Activated CD8-positive, alpha-beta memory T cell treated with anti-CD3 and anti-CD28 coated beads for 24 hours (primary cell): ENCODE measurements around the gene TREM1.

Source experiments
- DNase-seq: peaks from one replicate; pipeline ENCODE4 v3.0.0-alpha.2; 2020

TREM1 gene

GRCh38 chr6:41294214-41294872 is 7.9 kb upstream of the TREM1 start:
- no peak for DNase-seq

GRCh38 chr6:41291717-41292116 is 5.2 kb upstream of the TREM1 start:
- DNase-seq: no peak

GRCh38 chr6:41289815-41290214 is 3.3 kb upstream of the TREM1 start:
- DNase-seq: no peak

- DNase-seq: no peak
These were observed 2.3 kb upstream of the TREM1 start for GRCh38 chr6:41288754-41289129.

DNA sequence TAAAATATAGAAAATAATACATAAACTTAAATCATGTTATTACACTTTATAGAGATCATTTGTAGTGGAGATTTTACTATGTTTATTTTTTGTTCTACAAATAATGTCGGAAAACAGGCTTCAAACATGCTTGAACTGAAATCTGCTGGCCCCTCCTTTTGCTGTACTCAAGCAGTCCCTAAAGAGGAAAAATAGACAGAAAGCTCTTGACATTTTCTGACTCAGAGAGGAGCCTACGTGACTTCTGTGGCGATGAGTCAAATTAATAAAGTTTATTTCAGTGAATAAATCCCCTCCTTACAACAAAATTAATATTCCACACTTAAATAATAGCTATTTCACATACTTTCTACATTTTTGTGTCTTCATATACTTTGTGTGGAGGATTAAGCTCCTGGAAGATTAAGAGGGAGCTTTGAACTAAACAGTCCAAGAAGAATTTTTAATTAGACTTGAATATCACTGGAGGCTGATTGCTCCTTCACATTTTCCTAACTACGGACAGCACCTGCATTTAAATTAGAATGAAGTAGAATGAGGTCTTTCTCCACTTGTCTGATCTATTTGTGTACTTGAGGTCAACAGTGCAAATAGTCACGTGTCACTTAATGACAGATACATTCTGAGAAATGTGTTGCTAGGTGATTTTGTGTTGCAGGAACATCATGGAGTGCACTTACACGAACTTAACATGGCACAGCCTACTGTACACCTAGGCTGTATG is 1.7 kb upstream of the TREM1 start:
- no peak for DNase-seq

DNA sequence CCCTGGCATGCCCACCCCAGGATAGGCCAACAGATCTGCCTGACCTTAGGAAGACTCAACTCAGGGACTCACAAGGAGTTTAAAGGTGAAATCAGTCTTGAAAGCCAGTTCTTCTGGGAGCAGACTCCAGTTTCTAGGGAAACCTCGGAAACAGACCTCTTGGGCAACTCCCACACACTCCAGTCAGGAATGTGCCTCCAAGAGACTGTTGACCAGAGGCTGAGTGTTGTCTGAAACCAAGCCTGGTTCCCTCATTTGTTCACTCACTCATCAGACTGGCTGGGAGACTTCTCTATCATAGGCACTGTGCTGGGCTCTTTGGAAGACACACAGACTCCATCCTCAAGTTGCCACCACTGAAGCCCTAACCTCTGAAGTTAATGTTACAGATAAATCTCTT is 1.8 kb downstream of the TREM1 start:
- DNase-seq: no peak

- DNase-seq: no peak
These were observed 2.9 kb downstream of the TREM1 start for GRCh38 chr6:41283600-41283999.

DNA sequence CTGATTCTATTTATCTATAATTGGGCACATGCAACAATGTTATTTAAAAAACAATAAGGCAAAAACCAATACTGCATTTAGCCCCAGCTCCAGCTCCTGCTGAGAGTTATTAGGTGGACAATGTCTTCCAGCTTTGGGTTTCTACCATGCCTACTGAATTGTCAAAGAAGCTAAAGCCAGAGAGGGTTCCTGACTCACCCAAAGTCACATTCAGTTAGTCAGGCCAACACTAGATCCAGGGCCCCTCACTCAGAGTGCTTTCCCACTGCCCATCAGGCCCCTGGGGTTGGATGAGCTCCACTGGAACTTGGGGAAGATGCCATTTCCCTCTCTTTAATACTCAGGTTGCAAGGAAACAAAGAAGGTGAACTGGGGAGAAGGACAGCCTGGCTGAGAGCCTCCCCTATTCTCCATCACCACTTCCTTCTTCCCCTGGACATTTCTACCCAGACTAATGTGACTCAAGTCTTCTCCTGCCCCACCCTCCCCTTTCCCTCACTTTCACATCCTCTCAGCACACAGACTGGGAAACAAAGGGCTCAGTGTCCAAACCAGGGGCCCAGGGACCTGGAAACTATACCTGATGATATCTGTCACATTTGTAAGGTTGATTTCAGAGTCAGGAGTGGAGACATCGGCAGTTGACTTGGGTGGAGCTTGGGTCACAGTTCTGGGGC is 6.0 kb downstream of the TREM1 start:
- DNase-seq: no peak

DNA sequence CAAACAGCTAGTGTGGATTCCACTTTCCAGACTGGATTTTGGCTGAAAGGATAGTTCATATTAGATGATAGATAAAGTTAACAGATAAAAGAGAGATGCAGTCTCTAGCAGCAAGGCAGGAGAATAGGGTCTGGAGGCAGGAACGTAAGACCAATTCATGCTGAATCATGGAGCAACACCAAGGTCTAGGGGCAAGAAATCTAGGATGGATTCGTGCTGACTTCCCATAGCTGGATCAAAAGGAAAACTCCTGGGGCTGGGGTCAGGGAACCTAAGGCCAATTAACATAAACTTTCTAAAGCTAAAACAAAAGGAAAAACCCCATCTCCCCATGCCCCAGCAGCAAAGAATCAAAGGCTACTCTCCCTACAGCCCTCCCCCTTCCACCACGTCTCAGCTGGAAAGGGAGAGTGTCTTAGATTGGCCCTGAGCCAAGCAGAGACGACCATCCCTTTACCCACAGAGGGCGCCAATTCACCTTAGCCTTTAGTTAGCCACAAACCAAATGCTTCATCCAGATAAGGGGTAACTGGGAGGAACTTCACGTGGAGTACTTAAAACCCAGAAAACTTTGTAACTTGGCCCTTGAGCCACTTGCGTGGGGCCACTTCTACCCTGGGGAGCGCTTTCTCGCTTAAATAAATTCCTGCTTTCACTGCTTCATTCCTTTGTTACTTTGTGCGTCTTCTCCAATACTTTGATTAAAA is 7.6 kb downstream of the TREM1 start:
- DNase-seq: peak; percentile 80

- DNase-seq: no peak
These were observed 8.9 kb downstream of the TREM1 start for GRCh38 chr6:41277605-41278004.

DNA sequence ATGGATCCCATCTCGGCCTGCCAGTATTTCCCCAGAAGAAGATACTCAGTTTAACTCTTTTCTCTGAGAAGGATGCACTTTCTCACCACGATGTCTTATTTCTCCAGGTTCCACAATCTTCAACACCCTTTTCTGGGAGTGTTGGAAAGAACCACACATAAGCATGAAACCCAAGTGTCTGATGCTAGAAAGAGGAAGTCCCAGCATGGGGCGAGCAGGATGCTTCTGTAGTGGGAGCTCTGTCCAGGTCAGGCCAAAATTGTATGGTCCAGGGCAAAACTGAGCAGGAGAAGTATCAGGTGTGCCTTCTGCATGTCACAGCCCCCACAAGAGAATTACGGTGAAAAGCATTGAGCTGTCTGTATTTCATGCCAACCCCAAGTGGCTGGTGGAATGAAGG is 11.0 kb downstream of the TREM1 start:
- no peak for DNase-seq

DNA sequence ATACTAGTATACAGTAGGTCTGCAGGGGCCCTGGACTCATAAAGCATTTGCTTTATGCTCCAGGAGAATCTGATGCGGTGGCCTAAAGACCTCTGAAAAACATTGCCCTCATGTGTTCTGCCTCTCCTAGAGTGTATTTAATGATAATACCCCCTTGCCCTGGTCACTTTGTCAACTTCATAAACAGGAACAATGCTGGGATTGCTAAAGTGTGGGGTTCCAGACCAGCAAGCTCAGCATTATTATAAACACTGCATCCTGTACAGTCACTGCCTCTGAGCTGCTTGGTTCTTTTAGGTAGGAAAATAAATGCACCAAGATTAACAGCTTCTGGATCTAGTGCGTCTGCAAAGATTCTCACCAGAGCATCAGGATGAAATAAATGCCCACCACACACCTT is 12.2 kb downstream of the TREM1 start:
- DNase-seq: no peak

- peak; percentile 37 for DNase-seq
These were observed 12.8 kb downstream of the TREM1 start for GRCh38 chr6:41273714-41274113.

DNA sequence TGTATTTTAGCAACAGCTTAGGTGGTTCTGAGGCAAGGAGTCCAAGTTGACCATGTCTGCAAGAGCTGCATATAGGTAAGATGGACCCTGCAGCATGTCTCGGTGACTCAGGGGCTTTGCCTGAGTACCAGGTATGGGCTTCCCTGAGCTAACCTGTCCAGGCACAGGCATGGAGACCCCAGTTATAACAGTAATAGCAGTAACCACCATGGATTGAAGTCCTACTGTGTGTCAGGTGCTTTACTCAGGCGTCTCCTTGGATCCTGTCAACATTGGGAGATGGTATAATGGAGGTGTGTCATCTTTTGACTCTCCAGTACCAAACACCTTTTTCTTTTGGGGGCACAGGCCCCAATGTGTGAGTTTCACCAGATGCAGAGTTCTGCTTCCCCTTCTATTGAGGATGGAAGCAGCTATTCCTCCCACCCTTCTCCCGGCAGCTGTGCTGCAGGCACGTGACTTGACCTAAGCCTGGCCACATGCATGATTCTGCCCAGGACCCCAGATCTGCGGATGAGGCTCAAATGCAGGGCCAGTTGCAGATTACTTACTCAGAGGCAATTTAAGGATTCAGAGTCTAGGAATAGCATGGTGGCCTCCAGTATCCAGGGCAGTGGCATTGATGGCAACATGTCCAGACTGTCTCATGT is 13.8 kb downstream of the TREM1 start:
- DNase-seq: peak; percentile 41

- DNase-seq: peak; percentile 53
These were observed 14.5 kb downstream of the TREM1 start for GRCh38 chr6:41271901-41272395.

- DNase-seq: peak; percentile 19
These were observed 16.8 kb downstream of the TREM1 start for GRCh38 chr6:41269716-41270115.

DNA sequence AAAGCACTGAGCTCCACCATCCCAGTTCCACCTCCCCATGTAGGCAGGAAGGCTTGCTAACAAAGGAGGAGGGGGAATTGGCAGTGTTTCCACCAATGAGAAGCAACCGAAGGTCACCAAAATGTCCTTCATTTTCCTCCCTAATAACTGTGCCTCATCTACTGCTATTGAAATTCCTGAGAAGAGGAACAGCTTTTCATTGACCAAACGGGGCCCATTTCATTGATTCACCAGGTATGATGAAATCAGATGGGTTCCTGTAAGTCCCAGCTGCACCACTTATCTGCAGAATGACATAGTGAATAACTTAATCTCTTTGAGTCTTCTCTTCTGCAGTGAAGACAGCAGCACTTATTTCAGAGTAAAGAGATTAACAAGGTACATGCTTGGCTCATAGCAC is 17.3 kb downstream of the TREM1 start:
- no peak for DNase-seq

DNA sequence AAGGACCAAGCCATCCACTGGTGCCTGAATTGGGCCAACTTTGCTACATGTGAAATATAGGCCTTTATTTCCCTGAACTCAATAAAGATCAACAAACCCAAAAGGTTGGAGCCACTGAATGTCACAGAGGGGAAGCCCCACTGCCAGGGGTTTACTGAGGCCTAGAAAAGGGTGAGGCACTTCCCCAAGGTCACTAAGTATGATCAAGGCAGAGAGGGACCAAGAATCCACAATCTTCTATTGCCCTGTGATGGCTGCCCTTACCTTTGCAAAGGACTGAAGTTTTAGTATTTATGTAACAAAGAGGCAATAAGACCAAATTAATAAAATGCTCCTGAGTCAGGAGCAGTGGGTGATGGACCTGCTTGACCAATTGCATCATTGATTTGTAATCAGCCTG is 18.0 kb downstream of the TREM1 start:
- DNase-seq: no peak

DNA sequence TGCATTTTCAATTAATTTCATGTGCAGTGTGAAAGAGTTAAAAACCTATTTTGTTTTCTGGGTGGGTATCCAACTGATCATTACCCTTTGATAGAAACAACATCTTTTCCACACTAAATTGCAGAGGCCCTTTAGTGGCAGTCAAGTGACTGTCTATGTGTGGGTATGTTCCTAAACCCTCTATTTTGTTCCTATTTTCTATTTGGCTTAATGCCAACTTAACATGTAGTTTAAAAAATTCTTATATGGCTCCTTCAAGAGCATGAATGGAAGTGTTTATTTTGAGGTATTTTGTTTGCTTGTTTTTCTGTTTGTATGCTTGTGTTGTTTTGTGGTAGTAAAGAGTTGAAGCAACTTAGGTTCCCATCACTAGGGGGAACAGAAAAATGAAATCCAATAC is 19.9 kb downstream of the TREM1 start:
- no peak for DNase-seq

DNA sequence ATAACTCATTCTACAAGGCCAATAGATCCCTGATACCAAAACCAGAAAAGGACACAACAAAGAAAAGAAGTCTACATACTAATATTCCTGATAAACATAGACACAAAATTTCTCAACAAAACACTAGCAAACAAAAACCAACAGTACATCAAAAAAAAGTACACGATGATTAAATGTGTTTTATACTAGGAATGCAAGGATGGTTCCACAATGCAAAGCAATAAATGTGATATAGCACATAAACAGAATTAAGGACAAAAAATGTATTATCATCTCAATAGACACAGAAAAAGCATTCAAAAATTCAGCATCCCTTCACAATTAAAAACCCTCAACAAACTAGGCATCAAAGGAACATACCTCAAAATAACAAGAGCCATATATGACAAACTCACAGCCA is 23.2 kb downstream of the TREM1 start:
- no peak for DNase-seq

- no peak for DNase-seq
These were observed 24.1 kb downstream of the TREM1 start for GRCh38 chr6:41262401-41262800.

DNA sequence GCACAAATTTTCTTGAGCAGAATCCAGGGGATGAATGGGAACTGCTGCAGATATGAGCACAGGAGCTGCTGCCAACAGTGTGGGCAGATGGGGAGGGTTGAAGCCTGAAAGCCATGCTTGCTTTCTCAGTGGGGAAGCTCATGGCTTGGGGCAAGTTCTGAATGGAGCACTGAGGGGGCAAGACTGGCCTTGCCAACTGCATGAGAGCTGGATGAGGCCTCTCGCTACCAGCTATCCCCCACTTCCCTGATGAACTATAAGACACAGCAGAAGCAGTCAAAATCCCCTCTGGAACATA is 28.3 kb downstream of the TREM1 start:
- no peak for DNase-seq
